HuH-7 (cell line): Measurements from ENCODE around the gene TMEM17.

Source experiments
- DNase-seq: peaks from one replicate; pipeline ENCODE4 v3.0.0; 2011; ENCODE audit warnings: low spot score

TMEM17 gene

GRCh38 chr2:62511636-62512035, 5.6 kb upstream of the TMEM17 start:
- no peak for DNase-seq

GRCh38 chr2:62506421-62506750, 391 bp upstream of the TMEM17 start:
- DNase-seq, result no peak

- DNase-seq, result no peak
Observed at GRCh38 chr2:62505109-62505749, 766 bp downstream of the TMEM17 start.

- DNase-seq, result no peak
Observed at GRCh38 chr2:62504657-62505056, 1.3 kb downstream of the TMEM17 start.

GRCh38 chr2:62501794-62502500, 4.0 kb downstream of the TMEM17 start:
- DNase-seq, result no peak

- no peak for DNase-seq
Observed at GRCh38 chr2:62501069-62501468, 4.9 kb downstream of the TMEM17 start.

- no peak for DNase-seq
Observed at GRCh38 chr2:62499430-62500060, 6.5 kb downstream of the TMEM17 start.

- no peak for DNase-seq
Observed at GRCh38 chr2:62498739-62499138, 7.3 kb downstream of the TMEM17 start.

GRCh38 chr2:62495761-62496160, 10.2 kb downstream of the TMEM17 start:
- no peak for DNase-seq

GRCh38 chr2:62492048-62492447, 13.9 kb downstream of the TMEM17 start:
- DNase-seq, result no peak

GRCh38 chr2:62489702-62490101, 16.3 kb downstream of the TMEM17 start:
- DNase-seq, result no peak

- DNase-seq, result no peak
Observed at GRCh38 chr2:62489162-62489561, 16.8 kb downstream of the TMEM17 start.

GRCh38 chr2:62486439-62486765, 19.6 kb downstream of the TMEM17 start:
- no peak for DNase-seq

GRCh38 chr2:62485761-62486438, 20.1 kb downstream of the TMEM17 start:
- DNase-seq, result no peak

GRCh38 chr2:62482558-62483352, 23.2 kb downstream of the TMEM17 start:
- DNase-seq, result no peak

GRCh38 chr2:62479917-62480316, 26.1 kb downstream of the TMEM17 start:
- no peak for DNase-seq

GRCh38 chr2:62478093-62478580, 27.9 kb downstream of the TMEM17 start:
- no peak for DNase-seq

GRCh38 chr2:62477573-62477972, 28.4 kb downstream of the TMEM17 start:
- DNase-seq, result no peak

GRCh38 chr2:62475172-62476011, 30.6 kb downstream of the TMEM17 start:
- DNase-seq, result no peak

- DNase-seq, result no peak
Observed at GRCh38 chr2:62474176-62474575, 31.8 kb downstream of the TMEM17 start.

- DNase-seq, result no peak
Observed at GRCh38 chr2:62473246-62473827, 32.7 kb downstream of the TMEM17 start.
